Skeletal muscle cell (primary cell): ENCODE results near the gene MMP24.
"Not testable (repeated sequence)": the region's sequence is repeated elsewhere in the genome, so short reads cannot be mapped to it uniquely, and the experiment has no call there.

Experiments
- DNase-seq: peaks from one replicate; pipeline ENCODE4 v3.0.0-alpha.2; 2010; ENCODE audit warnings: low read depth
- H3K4me3 ChIP-seq: 2 replicates; pipeline ENCODE4 v1.5.1; 2011; ENCODE audit warnings: low read depth, mild to moderate bottlenecking, control low read depth, low read length, moderate library complexity

MMP24 gene

DNA sequence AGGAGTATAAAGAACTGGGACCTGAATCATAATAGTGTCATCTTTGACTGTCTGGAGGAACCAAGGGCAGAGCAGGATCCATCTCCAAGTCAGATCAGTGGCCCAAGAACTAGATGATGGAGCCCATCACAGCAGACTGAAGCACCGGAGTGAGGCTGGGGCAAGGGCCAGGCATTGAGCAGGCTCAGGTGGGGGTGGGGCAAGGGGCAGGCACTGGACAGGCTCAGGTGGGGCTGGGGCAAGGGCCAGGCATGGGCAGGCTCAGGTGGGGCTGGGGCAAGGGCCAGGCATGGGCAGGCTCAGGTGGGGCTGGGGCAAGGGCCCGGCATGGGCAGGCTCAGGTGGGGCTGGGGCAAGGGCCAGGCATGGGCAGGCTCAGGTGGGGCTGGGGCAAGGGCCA, 26.1 kb downstream of the MMP24 start:
- H3K4me3 ChIP-seq, DNase-seq: not testable (repeated sequence)

DNA sequence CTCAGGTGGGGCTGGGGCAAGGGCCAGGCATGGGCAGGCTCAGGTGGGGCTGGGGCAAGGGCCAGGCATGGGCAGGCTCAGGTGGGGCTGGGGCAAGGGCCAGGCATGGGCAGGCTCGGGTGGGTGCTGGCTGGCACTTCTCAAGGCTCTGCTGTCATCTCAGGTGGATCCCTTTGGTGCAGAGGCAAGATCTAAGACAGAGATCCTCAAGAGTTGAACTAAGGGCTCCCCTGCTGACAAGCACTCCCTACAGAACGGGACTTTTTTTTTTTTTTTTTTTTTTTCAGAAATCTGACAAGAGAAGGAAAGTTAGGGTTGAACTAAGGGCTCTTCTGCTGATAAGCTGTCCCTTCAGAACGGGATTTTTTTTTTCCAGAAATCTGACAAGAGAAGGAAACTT, 26.5 kb downstream of the MMP24 start:
- H3K4me3 ChIP-seq, result no peak overlapping the region
- no peak for DNase-seq

DNA sequence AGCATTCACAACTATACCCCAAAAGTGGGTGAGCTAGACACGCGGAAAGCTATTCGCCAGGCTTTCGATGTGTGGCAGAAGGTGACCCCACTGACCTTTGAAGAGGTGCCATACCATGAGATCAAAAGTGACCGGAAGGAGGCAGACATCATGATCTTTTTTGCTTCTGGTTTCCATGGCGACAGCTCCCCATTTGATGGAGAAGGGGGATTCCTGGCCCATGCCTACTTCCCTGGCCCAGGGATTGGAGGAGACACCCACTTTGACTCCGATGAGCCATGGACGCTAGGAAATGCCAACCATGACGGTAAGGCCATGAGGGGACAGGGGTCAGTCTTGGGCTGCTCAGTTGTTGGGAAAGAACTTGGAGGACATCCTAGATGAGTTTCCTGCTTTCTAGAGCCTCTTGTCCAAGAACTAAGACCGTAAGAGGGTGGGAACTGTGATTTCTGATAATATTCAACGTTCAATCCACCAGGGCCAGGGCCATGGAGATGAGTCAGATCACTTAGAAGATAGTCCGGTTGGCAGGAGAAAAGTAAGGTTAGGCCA, 28.0 kb downstream of the MMP24 start:
- DNase-seq, result no peak
- no peak overlapping the region for H3K4me3 ChIP-seq

DNA sequence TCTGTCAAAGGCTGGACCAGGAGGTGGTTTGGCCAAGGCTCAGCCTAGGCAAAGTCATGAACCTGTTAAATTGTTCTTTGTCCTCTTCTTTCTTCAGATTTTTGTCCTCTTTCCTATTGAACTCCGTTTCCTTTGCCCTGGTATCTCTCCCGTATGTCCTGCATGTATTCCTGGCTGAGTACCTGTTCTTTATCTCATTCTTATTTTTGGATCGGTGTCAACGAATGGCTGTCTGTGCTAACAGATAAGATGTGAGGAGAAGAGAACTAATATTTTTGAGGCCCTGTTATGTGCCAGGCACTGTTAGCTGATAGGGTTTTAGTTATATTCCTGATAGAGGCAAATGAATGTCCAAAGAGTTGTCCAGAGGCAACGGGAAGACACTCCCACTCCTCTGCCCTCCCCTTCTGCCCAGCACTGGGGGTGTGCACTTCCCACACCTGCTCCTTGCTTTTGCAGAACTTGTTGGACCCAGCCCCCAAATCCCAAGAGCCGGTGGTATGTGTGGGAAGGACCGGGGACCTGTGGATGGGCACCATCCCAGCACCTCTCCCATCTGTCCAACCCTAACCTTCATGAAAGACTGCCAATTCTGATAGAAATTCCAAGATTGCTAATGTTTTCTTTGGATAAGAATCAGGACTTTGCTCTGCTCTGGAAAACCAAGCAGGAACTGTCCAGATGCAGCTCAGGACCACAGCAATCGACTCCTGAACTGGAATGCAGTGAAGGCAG, 30.9 kb downstream of the MMP24 start:
- no peak for DNase-seq

DNA sequence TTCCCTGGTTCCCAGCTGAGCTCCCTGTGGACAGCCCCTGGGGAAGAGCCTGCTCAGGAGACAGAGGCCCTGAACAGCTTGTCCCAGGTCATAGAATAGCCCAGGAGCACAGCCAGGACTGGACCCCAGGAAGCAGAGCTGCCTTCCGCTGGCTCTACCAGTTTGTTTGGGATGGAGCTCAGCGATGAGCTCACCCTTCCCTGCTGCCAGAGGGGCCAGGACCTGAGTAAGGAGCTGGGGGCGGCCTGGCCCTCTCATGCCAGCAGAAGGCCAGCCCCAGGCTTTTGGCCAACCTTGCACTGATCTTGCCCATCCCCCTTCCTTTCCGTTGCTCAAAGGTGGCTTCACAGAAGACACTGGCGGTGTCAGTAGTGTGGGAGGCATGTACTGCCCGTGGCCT, 33.9 kb downstream of the MMP24 start:
- H3K4me3 ChIP-seq, result no peak overlapping the region
- no peak for DNase-seq

More for the DNA sequence above, 30.9 kb downstream of the MMP24 start:
- H3K4me3 ChIP-seq, result no peak overlapping the region

DNA sequence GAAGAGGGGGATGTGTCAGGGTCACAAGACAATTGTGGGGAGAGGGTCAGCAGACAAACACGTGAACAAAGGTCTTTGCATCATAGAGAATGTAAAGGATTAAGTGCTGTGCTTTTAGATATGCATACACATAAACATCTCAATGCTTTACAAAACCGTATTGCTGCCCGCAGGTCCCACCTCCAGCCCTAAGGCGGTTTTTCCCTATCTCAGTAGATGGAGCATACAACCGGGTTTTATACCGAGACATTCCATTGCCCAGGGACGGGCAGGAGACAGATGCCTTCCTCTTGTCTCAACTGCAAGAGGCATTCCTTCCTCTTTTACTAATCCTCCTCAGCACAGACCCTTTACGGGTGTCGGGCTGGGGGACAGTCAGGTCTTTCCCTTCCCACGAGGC, 35.8 kb downstream of the MMP24 start:
- not testable (repeated sequence) for DNase-seq, H3K4me3 ChIP-seq

DNA sequence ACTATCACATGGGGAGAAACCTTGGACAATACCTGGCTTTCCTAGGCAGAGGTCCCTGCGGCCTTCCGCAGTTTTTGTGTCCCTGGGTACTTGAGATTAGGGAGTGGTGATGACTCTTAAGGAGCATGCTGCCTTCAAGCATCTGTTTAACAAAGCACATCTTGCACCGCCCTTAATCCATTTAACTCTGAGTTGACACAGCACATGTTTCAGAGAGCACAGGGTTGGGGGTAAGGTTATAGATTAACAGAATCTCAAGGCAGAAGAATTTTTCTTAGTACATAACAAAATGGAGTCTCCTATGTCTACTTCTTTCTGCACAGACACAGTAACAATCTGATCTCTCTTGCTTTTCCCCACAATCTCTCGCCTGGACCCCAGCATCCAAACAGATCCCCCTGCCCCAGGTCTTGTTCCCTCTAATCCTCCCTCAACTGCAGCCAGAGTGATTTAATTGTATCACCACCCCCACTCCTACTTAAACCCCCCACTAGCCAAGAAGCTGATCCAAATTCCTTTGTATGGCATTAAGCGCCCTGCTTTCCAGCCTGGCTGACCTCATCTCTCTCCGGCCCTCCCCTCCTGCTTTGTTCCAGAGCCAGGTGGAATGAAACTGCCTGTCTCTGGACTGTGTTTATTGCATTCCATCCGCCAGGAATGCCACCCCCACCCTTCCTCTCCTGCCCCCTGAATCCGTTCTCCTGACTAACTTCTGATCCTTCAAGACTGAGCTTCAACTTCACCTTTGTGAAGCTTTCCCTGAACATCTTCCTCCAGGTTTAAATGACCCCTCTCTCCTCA, 36.4 kb downstream of the MMP24 start:
- not testable (repeated sequence) for DNase-seq

DNA sequence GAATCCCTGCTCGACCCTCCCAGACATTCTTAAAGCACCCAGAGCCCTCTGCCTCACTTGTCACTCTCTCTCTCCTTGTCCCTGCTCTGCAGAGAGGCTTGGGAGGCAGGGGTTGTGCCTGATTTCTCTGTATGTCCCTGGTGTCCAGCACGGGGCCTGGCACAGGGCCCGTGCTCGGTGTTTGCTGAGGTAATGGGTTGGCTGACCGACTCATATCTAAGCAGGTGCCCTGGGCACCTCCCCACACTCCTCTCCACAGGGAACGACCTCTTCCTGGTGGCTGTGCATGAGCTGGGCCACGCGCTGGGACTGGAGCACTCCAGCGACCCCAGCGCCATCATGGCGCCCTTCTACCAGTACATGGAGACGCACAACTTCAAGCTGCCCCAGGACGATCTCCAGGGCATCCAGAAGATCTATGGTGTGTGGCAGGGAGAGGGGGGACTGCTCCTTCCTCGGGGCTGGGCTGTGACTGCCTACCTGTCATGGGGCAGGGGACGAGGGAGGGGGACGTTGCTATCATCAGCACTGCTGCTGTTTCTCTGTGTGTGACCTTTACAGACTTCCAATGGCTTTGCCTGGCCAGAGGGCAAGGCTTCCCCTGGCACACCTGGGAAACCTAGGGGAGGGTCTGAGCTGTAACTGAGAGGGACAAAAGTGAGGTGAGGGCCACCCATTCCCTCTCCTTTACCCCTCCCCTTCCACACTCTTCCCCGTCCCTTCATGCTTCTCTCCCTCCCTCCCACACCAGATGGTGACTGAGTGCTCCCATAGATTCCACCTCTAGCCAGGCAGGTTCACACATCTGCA, 37.2 kb downstream of the MMP24 start:
- no peak overlapping the region for H3K4me3 ChIP-seq
- no peak for DNase-seq

More for the DNA sequence above, 36.4 kb downstream of the MMP24 start:
- not testable (repeated sequence) for H3K4me3 ChIP-seq

DNA sequence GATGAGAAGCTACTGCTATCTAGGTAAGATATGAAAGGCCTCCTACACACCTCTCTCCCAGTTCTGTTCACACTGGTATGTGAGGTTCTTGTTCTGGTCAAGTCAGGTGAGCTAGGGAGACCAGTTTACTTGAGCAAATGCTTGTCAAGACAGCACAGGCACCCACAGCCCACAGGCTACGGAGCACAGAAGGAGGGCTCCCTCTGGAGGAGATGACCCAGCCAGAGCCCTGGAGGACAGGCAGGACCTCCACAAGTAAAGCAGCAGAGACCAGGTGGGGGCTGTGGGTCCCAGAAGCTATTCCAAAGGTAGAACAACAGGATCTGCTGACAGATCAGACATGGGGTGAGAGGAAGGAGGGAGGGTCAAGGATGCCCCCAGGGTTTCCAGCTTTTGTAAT, 38.3 kb downstream of the MMP24 start:
- DNase-seq, result no peak

DNA sequence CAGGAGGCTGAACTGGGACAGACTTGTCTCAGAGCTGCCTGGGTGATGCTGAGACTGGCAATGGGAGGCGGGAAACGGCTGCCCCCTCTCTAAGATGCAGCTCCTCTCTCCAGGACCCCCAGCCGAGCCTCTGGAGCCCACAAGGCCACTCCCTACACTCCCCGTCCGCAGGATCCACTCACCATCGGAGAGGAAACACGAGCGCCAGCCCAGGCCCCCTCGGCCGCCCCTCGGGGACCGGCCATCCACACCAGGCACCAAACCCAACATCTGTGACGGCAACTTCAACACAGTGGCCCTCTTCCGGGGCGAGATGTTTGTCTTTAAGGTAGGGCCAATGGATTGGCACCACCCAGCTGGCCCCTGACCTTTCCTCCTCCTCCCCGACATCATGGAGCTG, 40.6 kb downstream of the MMP24 start:
- DNase-seq, result no peak
- no peak overlapping the region for H3K4me3 ChIP-seq

More for the DNA sequence above, 38.3 kb downstream of the MMP24 start:
- no peak overlapping the region for H3K4me3 ChIP-seq

DNA sequence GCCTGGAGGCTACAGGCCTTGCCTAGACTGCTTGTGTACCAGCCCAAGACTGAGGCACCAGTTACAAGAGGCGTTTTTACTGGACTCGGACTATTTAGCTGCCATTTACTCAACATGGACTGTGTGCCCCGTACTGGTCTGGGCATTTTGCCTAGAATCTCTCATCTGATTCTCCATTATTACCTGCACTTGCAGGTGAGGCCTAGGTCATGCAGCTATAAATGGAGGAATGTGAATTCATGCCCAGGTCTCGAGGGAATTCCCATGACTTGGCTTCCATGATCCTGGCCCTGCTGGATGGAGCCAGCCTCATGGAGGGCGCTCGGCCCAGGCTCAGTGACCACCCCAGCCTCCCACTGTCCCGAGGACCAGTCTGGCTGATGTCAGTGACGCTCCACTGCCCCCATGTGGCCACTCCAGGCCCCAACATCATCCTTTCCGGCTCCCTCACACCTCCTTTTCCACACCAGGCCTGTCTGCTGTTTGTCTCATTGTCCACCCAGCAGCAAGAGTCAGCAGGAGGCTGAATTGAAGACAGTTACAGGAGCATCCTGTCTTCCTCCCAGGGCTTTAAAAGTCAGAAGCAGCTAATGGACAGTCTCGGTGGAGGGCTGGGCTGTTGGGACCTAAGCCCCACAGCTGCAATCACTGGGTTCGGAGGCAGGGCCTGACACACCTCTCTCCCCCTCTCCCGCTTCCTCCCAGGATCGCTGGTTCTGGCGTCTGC, 42.7 kb downstream of the MMP24 start:
- DNase-seq, result no peak
- H3K4me3 ChIP-seq, result no peak overlapping the region

DNA sequence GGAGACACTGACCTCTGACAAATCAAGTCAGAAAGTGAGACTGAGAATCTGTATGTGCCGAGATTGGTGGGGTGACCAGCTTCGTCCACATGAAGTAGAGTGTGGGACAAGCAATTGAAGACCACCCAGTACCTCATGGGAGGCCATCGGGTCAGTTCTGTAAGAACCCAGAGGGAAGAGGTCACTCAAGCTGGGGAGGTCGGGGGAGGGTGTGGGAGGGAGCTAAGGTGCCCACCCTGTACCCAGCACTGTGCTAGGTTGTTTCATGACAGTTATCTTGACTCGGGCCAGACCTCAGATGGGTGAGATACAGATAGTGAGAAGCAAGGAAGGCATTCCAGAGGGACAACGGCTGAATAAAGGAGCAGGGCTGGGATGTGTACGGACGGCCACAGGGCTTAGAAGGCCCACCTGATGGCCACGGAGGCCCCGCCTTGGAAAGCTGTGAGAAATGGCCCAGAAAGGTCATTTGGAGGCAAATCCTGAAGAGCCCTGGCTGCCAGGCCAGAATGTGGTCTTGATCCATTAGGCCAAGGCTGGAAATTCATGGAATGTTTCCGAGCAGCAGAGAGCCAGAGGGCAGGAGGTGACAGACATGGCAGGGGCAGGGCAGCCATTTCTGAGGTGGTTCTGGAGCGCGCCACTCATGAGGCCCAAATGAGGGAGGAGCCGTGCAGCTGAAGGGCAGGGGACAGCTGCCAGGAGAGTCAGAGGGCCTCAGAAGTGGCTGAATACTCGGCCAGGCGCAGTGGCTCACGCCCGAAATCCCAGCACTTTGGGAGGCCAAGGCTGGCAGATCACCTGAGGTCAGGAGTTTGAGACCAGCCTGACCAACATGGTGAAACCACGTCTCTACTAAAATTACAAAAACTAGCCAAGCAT, 43.8 kb downstream of the MMP24 start:
- no peak for DNase-seq

DNA sequence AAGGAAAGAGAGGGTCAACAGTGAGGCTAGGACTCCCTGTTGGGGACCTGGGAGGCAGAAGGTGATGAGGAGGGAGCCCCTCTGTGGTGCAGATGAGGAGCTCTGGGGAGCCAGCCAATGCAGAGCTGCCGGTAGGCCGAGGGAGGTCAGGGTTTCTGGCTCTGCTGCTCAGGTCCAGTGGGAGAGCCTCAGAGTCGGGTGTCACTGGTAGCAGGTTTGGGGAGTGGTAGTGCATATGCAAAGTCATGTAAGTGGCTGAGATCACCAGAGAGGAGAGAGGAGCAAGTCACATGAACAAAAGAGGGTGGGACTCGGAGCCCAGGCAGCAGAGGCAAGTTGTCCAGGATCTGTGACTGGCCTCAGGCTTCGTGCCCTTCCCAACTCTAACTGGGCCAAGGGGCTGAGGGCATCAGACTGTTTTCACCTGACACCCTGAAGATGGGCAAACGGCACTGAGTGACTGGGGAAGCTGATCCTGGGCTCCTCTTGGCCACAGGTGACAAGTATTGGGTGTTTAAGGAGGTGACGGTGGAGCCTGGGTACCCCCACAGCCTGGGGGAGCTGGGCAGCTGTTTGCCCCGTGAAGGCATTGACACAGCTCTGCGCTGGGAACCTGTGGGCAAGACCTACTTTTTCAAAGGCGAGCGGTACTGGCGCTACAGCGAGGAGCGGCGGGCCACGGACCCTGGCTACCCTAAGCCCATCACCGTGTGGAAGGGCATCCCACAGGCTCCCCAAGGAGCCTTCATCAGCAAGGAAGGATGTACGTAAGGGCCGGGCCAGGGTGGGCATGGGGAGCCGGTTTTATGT, 44.8 kb downstream of the MMP24 start:
- H3K4me3 ChIP-seq, result no peak overlapping the region
- DNase-seq, result no peak

More for the DNA sequence above, 43.8 kb downstream of the MMP24 start:
- H3K4me3 ChIP-seq, result no peak overlapping the region

DNA sequence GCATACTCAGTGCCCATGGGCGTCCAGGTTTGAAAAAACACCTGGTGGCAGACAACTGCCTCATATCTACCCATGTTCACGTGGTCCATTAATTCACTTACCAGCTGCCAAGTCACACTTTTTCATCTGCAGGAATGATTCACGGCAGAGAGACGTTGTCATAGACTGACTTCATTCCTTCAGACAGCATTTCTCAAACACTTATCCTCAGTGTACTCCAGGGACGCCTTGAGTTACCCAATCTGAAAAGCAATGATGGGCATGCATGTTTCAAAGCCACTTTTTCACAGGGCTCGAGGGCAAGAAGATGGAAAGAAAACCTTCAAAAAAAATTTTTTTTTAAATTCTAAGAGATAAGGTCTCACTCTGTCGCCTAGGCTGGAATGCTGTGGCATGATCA, 45.4 kb downstream of the MMP24 start:
- DNase-seq, result peak; percentile 45

DNA sequence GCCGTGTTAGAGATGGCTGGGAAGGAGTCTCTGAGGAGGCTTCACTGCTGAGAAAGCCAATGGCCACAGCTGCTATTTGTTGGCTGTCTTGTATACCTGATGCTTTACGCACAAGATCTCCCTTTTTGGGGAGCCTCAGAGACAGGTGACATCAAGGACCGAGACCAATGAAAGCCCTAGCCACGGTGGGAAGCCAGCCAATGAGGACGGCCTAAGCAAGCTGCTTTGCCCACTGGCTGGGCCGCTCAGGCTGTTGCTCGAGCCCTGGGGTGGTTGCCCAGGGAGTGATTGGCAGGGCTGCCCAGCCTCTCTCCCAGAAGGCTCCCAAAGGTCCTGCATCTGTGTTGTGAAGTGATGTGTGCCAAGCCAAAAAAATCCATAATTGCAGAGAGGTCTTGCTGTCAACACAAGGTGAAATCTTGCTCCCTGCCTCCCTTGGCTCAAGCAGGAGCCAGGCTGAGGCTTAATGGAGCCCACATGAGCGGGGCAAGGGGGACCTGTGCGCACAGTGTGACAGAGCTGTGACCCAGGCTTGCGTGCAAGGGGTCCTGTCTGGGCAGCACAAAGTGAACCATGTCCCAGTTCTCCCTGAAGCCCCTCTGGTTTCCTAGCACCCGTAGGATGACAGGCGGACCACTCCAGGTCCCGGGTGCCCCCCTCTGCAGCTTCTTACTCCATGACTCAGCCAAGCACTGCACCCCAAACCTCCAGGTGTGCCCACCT, 47.1 kb downstream of the MMP24 start:
- no peak overlapping the region for H3K4me3 ChIP-seq
- no peak for DNase-seq

More for the DNA sequence above, 45.4 kb downstream of the MMP24 start:
- H3K4me3 ChIP-seq, result no peak overlapping the region

DNA sequence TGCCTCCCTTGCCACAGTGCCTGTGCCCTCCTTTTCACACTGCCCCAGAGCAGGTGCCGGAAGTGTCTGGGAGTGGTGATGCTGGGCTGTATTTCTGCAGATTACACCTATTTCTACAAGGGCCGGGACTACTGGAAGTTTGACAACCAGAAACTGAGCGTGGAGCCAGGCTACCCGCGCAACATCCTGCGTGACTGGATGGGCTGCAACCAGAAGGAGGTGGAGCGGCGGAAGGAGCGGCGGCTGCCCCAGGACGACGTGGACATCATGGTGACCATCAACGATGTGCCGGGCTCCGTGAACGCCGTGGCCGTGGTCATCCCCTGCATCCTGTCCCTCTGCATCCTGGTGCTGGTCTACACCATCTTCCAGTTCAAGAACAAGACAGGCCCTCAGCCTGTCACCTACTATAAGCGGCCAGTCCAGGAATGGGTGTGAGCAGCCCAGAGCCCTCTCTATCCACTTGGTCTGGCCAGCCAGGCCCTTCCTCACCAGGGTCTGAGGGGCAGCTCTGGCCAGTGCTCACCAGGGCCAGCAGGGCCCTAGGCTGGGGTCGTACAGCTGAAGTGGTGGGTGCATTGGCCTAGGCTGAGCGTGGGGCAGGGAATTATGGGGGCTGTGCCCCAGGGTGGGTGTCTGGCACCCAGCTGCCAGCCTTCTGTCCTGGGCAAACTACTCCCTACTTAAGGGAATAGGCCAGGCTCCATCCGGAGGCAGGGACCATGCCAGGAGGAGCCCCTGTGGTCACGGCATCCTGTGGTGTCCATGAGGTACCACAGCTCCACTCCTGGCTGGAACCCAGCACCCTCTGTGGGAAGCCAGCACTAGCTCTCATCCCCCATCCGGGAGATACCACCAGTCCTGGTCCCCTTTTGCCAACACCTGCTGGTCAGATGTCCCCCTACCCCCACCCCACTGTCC, 47.9 kb downstream of the MMP24 start:
- no peak overlapping the region for H3K4me3 ChIP-seq
- no peak for DNase-seq
